Testis (tissue), 2 donors: ENCODE results near the gene FBXO9.

Source experiments
- POLR2A ChIP-seq: fragments of 450-650 bp; IDR thresholded peaks from one replicate; pipeline ENCODE4 v1.6.1; 2017; ENCODE audit warnings: antibody characterized with exemption, mild to moderate bottlenecking, moderate library complexity
- TF ChIP-seq, protein P1 (sequence below), 3 experiments: fragments of 450-650 bp in 2 of 3; fragments of 200-600 bp in 1 of 3; sonication (generic) in 1 of 3; IDR thresholded peaks; one replicate each; pipeline ENCODE4 v1.5.1; 2016 to 2019; ENCODE audit warnings: antibody characterized with exemption in 3 of 3, mild to moderate bottlenecking in 2 of 3, moderate library complexity in 1 of 3

DNA sequence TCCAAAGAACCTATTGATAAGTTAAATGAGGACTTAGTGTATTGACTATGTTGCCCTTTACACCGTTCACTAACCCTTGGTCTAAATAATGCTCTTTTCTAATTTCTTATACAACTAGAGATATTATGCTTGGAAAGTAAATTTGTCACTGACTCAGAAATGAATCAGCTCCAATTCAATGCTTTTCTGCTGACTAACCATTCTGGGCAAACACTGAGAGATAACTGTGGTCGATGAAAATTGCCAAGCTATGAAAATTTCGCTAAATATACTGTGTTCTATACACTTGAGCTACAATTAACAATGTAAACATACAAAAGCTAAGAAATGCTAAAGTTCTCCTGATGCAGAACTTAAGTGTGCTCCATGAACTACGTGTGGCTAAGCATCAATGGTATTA, 23.1 kb upstream of the FBXO9 start:
- TF ChIP-seq, protein P1, sequence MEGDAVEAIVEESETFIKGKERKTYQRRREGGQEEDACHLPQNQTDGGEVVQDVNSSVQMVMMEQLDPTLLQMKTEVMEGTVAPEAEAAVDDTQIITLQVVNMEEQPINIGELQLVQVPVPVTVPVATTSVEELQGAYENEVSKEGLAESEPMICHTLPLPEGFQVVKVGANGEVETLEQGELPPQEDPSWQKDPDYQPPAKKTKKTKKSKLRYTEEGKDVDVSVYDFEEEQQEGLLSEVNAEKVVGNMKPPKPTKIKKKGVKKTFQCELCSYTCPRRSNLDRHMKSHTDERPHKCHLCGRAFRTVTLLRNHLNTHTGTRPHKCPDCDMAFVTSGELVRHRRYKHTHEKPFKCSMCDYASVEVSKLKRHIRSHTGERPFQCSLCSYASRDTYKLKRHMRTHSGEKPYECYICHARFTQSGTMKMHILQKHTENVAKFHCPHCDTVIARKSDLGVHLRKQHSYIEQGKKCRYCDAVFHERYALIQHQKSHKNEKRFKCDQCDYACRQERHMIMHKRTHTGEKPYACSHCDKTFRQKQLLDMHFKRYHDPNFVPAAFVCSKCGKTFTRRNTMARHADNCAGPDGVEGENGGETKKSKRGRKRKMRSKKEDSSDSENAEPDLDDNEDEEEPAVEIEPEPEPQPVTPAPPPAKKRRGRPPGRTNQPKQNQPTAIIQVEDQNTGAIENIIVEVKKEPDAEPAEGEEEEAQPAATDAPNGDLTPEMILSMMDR (IDR thresholded peaks at IDR 0.05), result no peak
- TF ChIP-seq POLR2A, result no peak
